ENCODE data around the gene CDK14. TPM values are rescaled to one million over a fixed set of nuclear protein-coding genes. Genes with fewer than 3 reads are reported as not detected.

Gene CDK14
- total and polyA plus RNA-seq, 2 of the 8 experiments (the other 6 are each of a cell fraction or from before 2014, with no cell fraction given), result 5.5 to 47.3 TPM

- TF ChIP-seq KDM5A (IDR thresholded peaks at IDR 0.05; ENCODE audit: low read length) (no peak), EZH2 (IDR thresholded peaks at IDR 0.05; ENCODE audit: low read depth, low read length, severe bottlenecking) (no peak), NANOG (IDR thresholded peaks at IDR 0.05; ENCODE audit: insufficient read depth, low read depth, low read length, poor library complexity, severe bottlenecking) (no peak), SIN3A (conservative IDR thresholded peaks at IDR 0.05 in 1 of 2, IDR thresholded peaks at IDR 0.05 in 1 of 2; ENCODE audit: low read depth in 1 of 2, low read length in 2 of 2) (no peak), SUZ12 (IDR thresholded peaks at IDR 0.05; ENCODE audit: low read length) (no peak), HDAC2 (IDR thresholded peaks at IDR 0.05; ENCODE audit: borderline replicate concordance in 1 of 2, low read depth in 2 of 2, low read length in 2 of 2) (no peak), EP300 (IDR thresholded peaks at IDR 0.05; ENCODE audit: borderline replicate concordance in 1 of 2, low read depth in 2 of 2, low read length in 2 of 2) (no peak), TAF7 (optimal IDR thresholded peaks at IDR 0.05; ENCODE audit: borderline replicate concordance, low read depth, low read length) (no peak), CHD1 (IDR thresholded peaks at IDR 0.05; ENCODE audit: low read depth, low read length) (no peak)
- no peak for DNase-seq (ENCODE audit: low read depth in 1 of 2, low spot score in 2 of 2)
- no peak overlapping the region for H2BK15ac ChIP-seq (ENCODE audit: low read length)
- CTCF ChIA-PET (ENCODE audit: partially characterized antibody), result no interaction called here
- H3K18ac ChIP-seq (ENCODE audit: extremely low read depth, low read length), result no peak overlapping the region
- H2AK5ac ChIP-seq (ENCODE audit: low read depth, low read length), result no peak overlapping the region
- no peak overlapping the region for H4K91ac ChIP-seq (replicated peaks; ENCODE audit: insufficient read length, low read length)
- no peaks in the 10 kb centered on the region for H3K79me1 ChIP-seq (ENCODE audit: low read depth, low read length)
- no peak overlapping the region for H3K27ac ChIP-seq (ENCODE audit: low read depth, low read length)
- no peaks in the 10 kb centered on the region for H3K36me3 ChIP-seq (ENCODE audit: control insufficient read depth in 2 of 4, insufficient read depth in 4 of 4, low read length in 3 of 4)
- H2BK12ac ChIP-seq (ENCODE audit: low read depth, low read length), result no peak overlapping the region
- no peak overlapping the region for H3K14ac ChIP-seq (ENCODE audit: insufficient read length)
- no peak overlapping the region for H2BK120ac ChIP-seq (replicated peaks; ENCODE audit: low read depth, low read length)
- no peaks in the 10 kb centered on the region for H3K9me3 ChIP-seq (ENCODE audit: insufficient read depth in 2 of 2, low read depth in 1 of 2, low read length in 1 of 2)
- no peak overlapping the region for H3K4me2 ChIP-seq (ENCODE audit: insufficient read depth in 1 of 2, low read depth in 2 of 2, low read length in 2 of 2)
- no peak overlapping the region for H2AFZ ChIP-seq (ENCODE audit: low read length)
- no peaks in the 10 kb centered on the region for H3K79me2 ChIP-seq (ENCODE audit: control insufficient read depth in 1 of 2, insufficient read depth in 2 of 2, low read length in 2 of 2)
- POLR2A ChIA-PET (ENCODE audit: partially characterized antibody), result no interaction called here
- no peak overlapping the region for H2BK20ac ChIP-seq (ENCODE audit: low read length)
- H2BK5ac ChIP-seq (ENCODE audit: low read depth, low read length), result no peak overlapping the region
- 84% methylated on average over 2 of the region's 2 CpGs; no CpG with 5 or more reads in 1 of the 2 experiments for WGBS, 2 experiments (ENCODE audit: extremely low coverage in 1 of 2, insufficient coverage in 1 of 2, insufficient read length in 1 of 2, insufficient replicate concordance in 2 of 2, low coverage in 1 of 2, low lambda C conversion rate in 2 of 2, missing lambda C conversion rate in 1 of 2)
- no peaks in the 10 kb centered on the region for H4K20me1 ChIP-seq (replicated peaks in 1 of 2; ENCODE audit: control insufficient read depth in 1 of 2, insufficient read depth in 2 of 2, low read length in 2 of 2)
- no peak overlapping the region for H3K9ac ChIP-seq (replicated peaks in 1 of 4; ENCODE audit: extremely low read depth in 1 of 4, low read depth in 3 of 4, low read length in 3 of 4)
- no peak for FAIRE-seq
- H3K23me2 ChIP-seq (ENCODE audit: low read depth, low read length), result no peaks in the 10 kb centered on the region
- H3K23ac ChIP-seq (ENCODE audit: insufficient read length), result no peak overlapping the region
- no peak overlapping the region for H3K4me3 ChIP-seq (ENCODE audit: extremely low read depth in 1 of 4, insufficient read depth in 2 of 4, low read depth in 3 of 4, low read length in 4 of 4)
- no peak overlapping the region for H4K8ac ChIP-seq (ENCODE audit: extremely low read depth, insufficient read depth, low read length)
- no peak overlapping the region for H4K5ac ChIP-seq (ENCODE audit: insufficient read length, low read depth, low read length)
- H3K4me1 ChIP-seq (replicated peaks in 1 of 4; ENCODE audit: control insufficient read depth in 3 of 4, insufficient read depth in 4 of 4, low read length in 3 of 4), result no peaks in the 10 kb centered on the region
- H3K4ac ChIP-seq (replicated peaks; ENCODE audit: insufficient read length, low read depth, low read length), result no peak overlapping the region
- H3K56ac ChIP-seq (replicated peaks; ENCODE audit: insufficient read length, low read depth, low read length), result no peak overlapping the region
- no peaks in the 10 kb centered on the region for H3K27me3 ChIP-seq (replicated peaks in 1 of 4; ENCODE audit: control insufficient read depth in 3 of 4, extremely low read depth in 1 of 4, insufficient read depth in 3 of 4, low read length in 3 of 4)
Observed at GRCh38 chr7:90582164-90582563, 14.0 kb upstream of the CDK14 start.
